GM18502 (cell line): ENCODE results near the gene WDR90.

ENCODE experiments used
- ATAC-seq: cut with Tn5 transposase; IDR thresholded peaks from one replicate; pipeline ENCODE4 v1.9.1; 2021; ENCODE audit warnings: mild to moderate bottlenecking; ENCODE audit not compliant: unreplicated experiment, poor library complexity

The WDR90 gene

GRCh38 chr16:716768-717325 is 67.7 kb downstream of the WDR90 start:
- ATAC-seq: no peak
